HL-60 (cell line): ENCODE data around the gene LRRC7.
"Not testable (repeated sequence)": the region's sequence is repeated elsewhere in the genome, so short reads cannot be mapped to it uniquely, and the experiment has no call there.

Source experiments
- DNase-seq, 2 experiments: peaks; one replicate each; pipeline ENCODE4 v3.0.0-alpha.2; 2010 to 2020; ENCODE audit warnings: low read depth in 1 of 2, low spot score in 1 of 2
- H3K27ac ChIP-seq: fragments of 250-450 bp; sonication (Bioruptor Pico); replicated peaks from 2 replicates; pipeline ENCODE4 v1.5.1; 2020; ENCODE audit warnings: mild to moderate bottlenecking, moderate library complexity
- H3K27me3 ChIP-seq: fragments of 250-450 bp; sonication (Bioruptor Pico); 2 replicates; pipeline ENCODE4 v1.5.1; 2021; ENCODE audit warnings: mild to moderate bottlenecking, moderate library complexity; ENCODE audit not compliant: insufficient read depth, poor library complexity, severe bottlenecking
- H3K4me3 ChIP-seq: replicated peaks from 2 replicates; pipeline ENCODE4 v1.5.1; 2011; ENCODE audit warnings: mild to moderate bottlenecking, control low read depth, low read length; ENCODE audit not compliant: insufficient read depth
- GABPA ChIP-seq: IDR thresholded peaks from 2 replicates; pipeline ENCODE4 v1.6.1; 2012; ENCODE audit warnings: low read depth
- POLR2AphosphoS5 ChIP-seq: IDR thresholded peaks from 2 replicates; pipeline ENCODE4 v1.6.1; 2012; ENCODE audit warnings: low read depth
- SPI1 ChIP-seq: IDR thresholded peaks from 2 replicates; pipeline ENCODE4 v1.6.1; 2012; ENCODE audit warnings: low read depth, mild to moderate bottlenecking, borderline replicate concordance
- TF ChIP-seq, protein P1 (sequence below): IDR thresholded peaks from 2 replicates; pipeline ENCODE4 v1.6.1; 2012; ENCODE audit warnings: low read depth; ENCODE audit not compliant: insufficient replicate concordance
- TF ChIP-seq, protein P2 (sequence below): IDR thresholded peaks from one replicate; pipeline ENCODE4 v1.5.1; 2011; ENCODE audit warnings: low read length, control low read depth, inconsistent platforms; ENCODE audit not compliant: insufficient read depth

The LRRC7 gene

DNA sequence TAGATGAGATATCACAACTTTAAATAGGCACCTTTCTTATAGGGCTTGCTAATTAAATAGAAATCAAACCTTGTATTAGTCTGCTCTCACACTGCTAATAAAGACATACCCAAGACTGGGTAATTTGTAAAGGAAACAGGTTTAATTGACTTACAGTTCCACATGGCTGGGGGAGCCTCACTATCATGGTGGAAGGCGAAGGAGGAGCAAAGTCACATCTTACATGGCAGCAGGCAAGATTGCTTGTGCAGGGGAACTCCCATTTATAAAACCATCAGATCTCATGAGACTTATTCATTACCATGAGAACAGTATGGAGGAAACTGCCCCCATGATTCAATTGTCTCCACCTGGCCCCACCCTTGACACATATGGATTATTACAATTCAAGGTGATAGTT lies 477.9 kb downstream of the LRRC7 start:
- H3K27me3 ChIP-seq, H3K4me3 ChIP-seq, DNase-seq, H3K27ac ChIP-seq: not testable (repeated sequence)

- H3K27ac ChIP-seq: no peak overlapping the region
- no peaks in the 10 kb centered on the region for H3K27me3 ChIP-seq
- TF ChIP-seq, protein P1, sequence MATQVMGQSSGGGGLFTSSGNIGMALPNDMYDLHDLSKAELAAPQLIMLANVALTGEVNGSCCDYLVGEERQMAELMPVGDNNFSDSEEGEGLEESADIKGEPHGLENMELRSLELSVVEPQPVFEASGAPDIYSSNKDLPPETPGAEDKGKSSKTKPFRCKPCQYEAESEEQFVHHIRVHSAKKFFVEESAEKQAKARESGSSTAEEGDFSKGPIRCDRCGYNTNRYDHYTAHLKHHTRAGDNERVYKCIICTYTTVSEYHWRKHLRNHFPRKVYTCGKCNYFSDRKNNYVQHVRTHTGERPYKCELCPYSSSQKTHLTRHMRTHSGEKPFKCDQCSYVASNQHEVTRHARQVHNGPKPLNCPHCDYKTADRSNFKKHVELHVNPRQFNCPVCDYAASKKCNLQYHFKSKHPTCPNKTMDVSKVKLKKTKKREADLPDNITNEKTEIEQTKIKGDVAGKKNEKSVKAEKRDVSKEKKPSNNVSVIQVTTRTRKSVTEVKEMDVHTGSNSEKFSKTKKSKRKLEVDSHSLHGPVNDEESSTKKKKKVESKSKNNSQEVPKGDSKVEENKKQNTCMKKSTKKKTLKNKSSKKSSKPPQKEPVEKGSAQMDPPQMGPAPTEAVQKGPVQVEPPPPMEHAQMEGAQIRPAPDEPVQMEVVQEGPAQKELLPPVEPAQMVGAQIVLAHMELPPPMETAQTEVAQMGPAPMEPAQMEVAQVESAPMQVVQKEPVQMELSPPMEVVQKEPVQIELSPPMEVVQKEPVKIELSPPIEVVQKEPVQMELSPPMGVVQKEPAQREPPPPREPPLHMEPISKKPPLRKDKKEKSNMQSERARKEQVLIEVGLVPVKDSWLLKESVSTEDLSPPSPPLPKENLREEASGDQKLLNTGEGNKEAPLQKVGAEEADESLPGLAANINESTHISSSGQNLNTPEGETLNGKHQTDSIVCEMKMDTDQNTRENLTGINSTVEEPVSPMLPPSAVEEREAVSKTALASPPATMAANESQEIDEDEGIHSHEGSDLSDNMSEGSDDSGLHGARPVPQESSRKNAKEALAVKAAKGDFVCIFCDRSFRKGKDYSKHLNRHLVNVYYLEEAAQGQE: no peak
- no peak for TF ChIP-seq POLR2AphosphoS5
- TF ChIP-seq, protein P2, sequence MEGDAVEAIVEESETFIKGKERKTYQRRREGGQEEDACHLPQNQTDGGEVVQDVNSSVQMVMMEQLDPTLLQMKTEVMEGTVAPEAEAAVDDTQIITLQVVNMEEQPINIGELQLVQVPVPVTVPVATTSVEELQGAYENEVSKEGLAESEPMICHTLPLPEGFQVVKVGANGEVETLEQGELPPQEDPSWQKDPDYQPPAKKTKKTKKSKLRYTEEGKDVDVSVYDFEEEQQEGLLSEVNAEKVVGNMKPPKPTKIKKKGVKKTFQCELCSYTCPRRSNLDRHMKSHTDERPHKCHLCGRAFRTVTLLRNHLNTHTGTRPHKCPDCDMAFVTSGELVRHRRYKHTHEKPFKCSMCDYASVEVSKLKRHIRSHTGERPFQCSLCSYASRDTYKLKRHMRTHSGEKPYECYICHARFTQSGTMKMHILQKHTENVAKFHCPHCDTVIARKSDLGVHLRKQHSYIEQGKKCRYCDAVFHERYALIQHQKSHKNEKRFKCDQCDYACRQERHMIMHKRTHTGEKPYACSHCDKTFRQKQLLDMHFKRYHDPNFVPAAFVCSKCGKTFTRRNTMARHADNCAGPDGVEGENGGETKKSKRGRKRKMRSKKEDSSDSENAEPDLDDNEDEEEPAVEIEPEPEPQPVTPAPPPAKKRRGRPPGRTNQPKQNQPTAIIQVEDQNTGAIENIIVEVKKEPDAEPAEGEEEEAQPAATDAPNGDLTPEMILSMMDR: no peak
- TF ChIP-seq GABPA: no peak
- no peak for TF ChIP-seq SPI1
- no peak for DNase-seq
- H3K4me3 ChIP-seq: no peak overlapping the region
These were observed 480.8 kb downstream of the LRRC7 start for GRCh38 chr1:70048336-70049094.

GRCh38 chr1:70051926-70052325 lies 484.2 kb downstream of the LRRC7 start:
- no peak for DNase-seq
- Histone ChIP-seq H3K27me3 (no peaks in the 10 kb centered on the region), H3K27ac (no peak overlapping the region), H3K4me3 (no peak overlapping the region)
- TF ChIP-seq GABPA (no peak), SPI1 (no peak)
- TF ChIP-seq, protein P2: no peak
- TF ChIP-seq, protein P1: no peak

DNA sequence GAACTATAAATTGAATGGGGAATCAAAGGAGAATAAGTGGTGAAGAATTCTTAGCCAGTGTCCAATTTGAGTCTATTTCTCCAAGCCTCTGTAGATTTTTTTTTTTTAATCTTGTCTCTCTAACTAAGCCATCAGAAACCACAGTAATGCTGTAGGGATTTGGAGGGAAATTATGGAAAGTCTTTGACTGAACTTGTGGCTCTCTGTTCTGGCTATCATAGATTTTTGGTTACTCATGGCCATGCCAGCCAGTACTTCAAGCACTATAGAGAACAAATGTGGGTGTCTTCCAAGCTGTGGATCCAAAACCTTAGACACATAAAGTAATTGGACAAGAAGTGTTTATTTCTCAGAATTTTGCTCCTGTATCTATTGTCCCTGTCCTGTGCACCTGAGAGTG lies 489.8 kb downstream of the LRRC7 start:
- TF ChIP-seq, protein P2: no peak
- no peak for TF ChIP-seq POLR2AphosphoS5
- no peak for TF ChIP-seq SPI1
- no peak for TF ChIP-seq GABPA
- TF ChIP-seq, protein P1: no peak
- Histone ChIP-seq H3K4me3 (no peak overlapping the region), H3K27me3 (no peaks in the 10 kb centered on the region), H3K27ac (no peak overlapping the region)
- no peak for DNase-seq
